Right renal cortex interstitium (tissue), 3 donors: ENCODE measurements around the gene UGT2B15. TPM values are rescaled to one million over a fixed set of nuclear protein-coding genes. Genes with fewer than 3 reads are reported as not detected.
"Not testable (repeated sequence)": the region's sequence is repeated elsewhere in the genome, so short reads cannot be mapped to it uniquely, and the experiment has no call there.

ENCODE experiments used
- DNase-seq, 3 donors: peaks; one replicate each; pipeline ENCODE4 v3.0.0-alpha.2; 2013; ENCODE audit warnings: low read depth in 3 of 3, low spot score in 2 of 3
- polyA plus RNA-seq, 3 donors: library from polyadenylated mRNA; unstranded; fragments of 120-200 nt; gene quantifications; one replicate each; pipeline ENCODE4 v1.2.1, GENCODE V29; 2013; ENCODE audit not compliant: insufficient read length in 3 of 3

UGT2B15 gene
- under 1 TPM; 0.06 to 0.12 (median 0.07) TPM for polyA plus RNA-seq

- not testable (repeated sequence) for DNase-seq
Observed at GRCh38 chr4:68670479-68670939, at the start of gene UGT2B15. TSS of gene UGT2B15 (minus strand) at chr4:68670652. CDS start at chr4:68670618, 34 bp downstream.

GRCh38 chr4:68719075-68719473 lies 48.6 kb upstream of the UGT2B15 start:
- no peak for DNase-seq

- no peak for DNase-seq
Observed at GRCh38 chr4:68718447-68719074, 48.1 kb upstream of the UGT2B15 start.

GRCh38 chr4:68717999-68718398 lies 47.5 kb upstream of the UGT2B15 start:
- no peak for DNase-seq

- no peak for DNase-seq
Observed at GRCh38 chr4:68714400-68714799, 43.9 kb upstream of the UGT2B15 start.

GRCh38 chr4:68712207-68712606 lies 41.8 kb upstream of the UGT2B15 start:
- DNase-seq, result no peak

- no peak for DNase-seq
Observed at GRCh38 chr4:68708566-68708965, 38.1 kb upstream of the UGT2B15 start.

GRCh38 chr4:68703168-68703567 lies 32.7 kb upstream of the UGT2B15 start:
- not testable (repeated sequence) for DNase-seq

- no peak for DNase-seq
Observed at GRCh38 chr4:68700152-68700551, 29.7 kb upstream of the UGT2B15 start.

- no peak for DNase-seq
Observed at GRCh38 chr4:68693325-68694075, 23.0 kb upstream of the UGT2B15 start.

GRCh38 chr4:68691186-68691585 lies 20.7 kb upstream of the UGT2B15 start:
- DNase-seq, result no peak

- DNase-seq, result no peak
Observed at GRCh38 chr4:68683034-68683433, 12.6 kb upstream of the UGT2B15 start.

- not testable (repeated sequence) for DNase-seq
Observed at GRCh38 chr4:68681298-68681697, 10.8 kb upstream of the UGT2B15 start.

GRCh38 chr4:68673143-68673542 lies 2.7 kb upstream of the UGT2B15 start:
- DNase-seq, result no peak

GRCh38 chr4:68671217-68671616 lies 765 bp upstream of the UGT2B15 start:
- not testable (repeated sequence) for DNase-seq

- DNase-seq, result not testable (repeated sequence)
Observed at GRCh38 chr4:68668537-68669163, 1.8 kb downstream of the UGT2B15 start.

- DNase-seq, result not testable (repeated sequence)
Observed at GRCh38 chr4:68667551-68667950, 2.9 kb downstream of the UGT2B15 start.

GRCh38 chr4:68664721-68665120 lies 5.7 kb downstream of the UGT2B15 start:
- not testable (repeated sequence) for DNase-seq

GRCh38 chr4:68662836-68663574 lies 7.4 kb downstream of the UGT2B15 start:
- not testable (repeated sequence) for DNase-seq

- no peak for DNase-seq
Observed at GRCh38 chr4:68658672-68659071, 11.8 kb downstream of the UGT2B15 start.
